ENCODE data around the gene ESR2.

GRCh38 chr14:64234877-64235651 lies 59.1 kb downstream of the ESR2 start:
- TF ChIP-seq CTCF (conservative IDR thresholded peaks at IDR 0.05 in 1 of 2, IDR thresholded peaks at IDR 0.05 in 1 of 2; ENCODE audit: extremely low read depth in 1 of 2, insufficient read depth in 1 of 2, low read depth in 1 of 2, low read length in 2 of 2), result no peak
- TF ChIP-seq EZH2 (IDR thresholded peaks at IDR 0.05; ENCODE audit: borderline replicate concordance, low read length), result no peak

Measured in mammary epithelial cell (primary cell).